ENCODE measurements around the gene TRAPPC3. TPM values are rescaled to one million over a fixed set of nuclear protein-coding genes. Genes with fewer than 3 reads are reported as not detected.
A peak's percentile ranks its signal among the peaks of the same experiment; 100 is the strongest.

TRAPPC3 gene
- total and polyA plus RNA-seq, 4 donors: 37.3 to 83.9 (median 61.3) TPM

- TF ChIP-seq CTCF (IDR thresholded peaks at IDR 0.05; ENCODE audit: control extremely low read depth, extremely low read depth): no peak
- H3K4me3 ChIP-seq: no peak overlapping the region
- no peaks in the 10 kb centered on the region for H3K9me3 ChIP-seq (ENCODE audit: control insufficient read depth in 4 of 4, insufficient read depth in 3 of 4, low read length in 3 of 4)
- no peaks in the 10 kb centered on the region for H3K36me3 ChIP-seq (ENCODE audit: control insufficient read depth in 4 of 4, insufficient read depth in 4 of 4, low read length in 4 of 4)
- no peak for DNase-seq
- ATAC-seq (ENCODE audit: insufficient read depth, low FRiP score): no peak
- peak overlapping the region in 1 of 2 donors; percentile 2 for H3K27ac ChIP-seq (ENCODE audit: low read depth in 1 of 2, low read length in 1 of 2)
- no peaks in the 10 kb centered on the region for H3K27me3 ChIP-seq (ENCODE audit: control insufficient read depth in 3 of 3, insufficient read depth in 3 of 3, low read length in 2 of 3)
- H3K9ac ChIP-seq (ENCODE audit: insufficient read depth in 1 of 2, low read length in 2 of 2): no peak overlapping the region
- 96 to 98% methylated on average over 6 of the region's 6 CpGs for WGBS, 2 donors
- H3K4me1 ChIP-seq (ENCODE audit: control insufficient read depth in 5 of 5, insufficient read depth in 5 of 5, low read length in 5 of 5): peaks cover 7 to 46% (median 19%) of the 10 kb centered on the region in 5 donors
Observed at GRCh38 chr1:36153476-36153875, 4.2 kb upstream of the TRAPPC3 start.

- no peak for TF ChIP-seq CTCF (IDR thresholded peaks at IDR 0.05; ENCODE audit: control extremely low read depth, extremely low read depth)
- WGBS, 2 donors: 56 to 63% methylated on average over 3 of the region's 3 CpGs
- no peaks in the 10 kb centered on the region for H3K27me3 ChIP-seq (ENCODE audit: control insufficient read depth in 3 of 3, insufficient read depth in 3 of 3, low read length in 2 of 3)
- H3K9ac ChIP-seq (ENCODE audit: insufficient read depth in 1 of 2, low read length in 2 of 2): peak overlapping the region in 1 of 2 donors; percentile 28
- ATAC-seq (ENCODE audit: insufficient read depth, low FRiP score) (no peak), DNase-seq (no peak)
- H3K9me3 ChIP-seq (ENCODE audit: control insufficient read depth in 4 of 4, insufficient read depth in 3 of 4, low read length in 3 of 4): no peaks in the 10 kb centered on the region
- peaks cover 7 to 36% (median 18%) of the 10 kb centered on the region in 5 donors for H3K4me1 ChIP-seq (ENCODE audit: control insufficient read depth in 5 of 5, insufficient read depth in 5 of 5, low read length in 5 of 5)
- no peak overlapping the region for H3K4me3 ChIP-seq
- peaks cover 0 to 2% (median 0%) of the 10 kb centered on the region in 4 donors for H3K36me3 ChIP-seq (ENCODE audit: control insufficient read depth in 4 of 4, insufficient read depth in 4 of 4, low read length in 4 of 4)
- H3K27ac ChIP-seq (ENCODE audit: low read depth in 1 of 2, low read length in 1 of 2): peak overlapping the region; percentile 72 to 83
Observed at GRCh38 chr1:36151845-36152203, 2.5 kb upstream of the TRAPPC3 start.

GRCh38 chr1:36151134-36151844 lies 2.0 kb upstream of the TRAPPC3 start:
- ATAC-seq (ENCODE audit: insufficient read depth, low FRiP score): no peak
- Histone ChIP-seq H3K4me3 (no peak overlapping the region), H3K27me3 (ENCODE audit: control insufficient read depth in 3 of 3, insufficient read depth in 3 of 3, low read length in 2 of 3) (no peaks in the 10 kb centered on the region), H3K9me3 (ENCODE audit: control insufficient read depth in 4 of 4, insufficient read depth in 3 of 4, low read length in 3 of 4) (no peaks in the 10 kb centered on the region), H3K27ac (ENCODE audit: low read depth in 1 of 2, low read length in 1 of 2) (peak overlapping the region; percentile 83 to 99), H3K36me3 (ENCODE audit: control insufficient read depth in 4 of 4, insufficient read depth in 4 of 4, low read length in 4 of 4) (peaks cover 0 to 2% (median 0%) of the 10 kb centered on the region in 4 donors), H3K9ac (ENCODE audit: insufficient read depth in 1 of 2, low read length in 2 of 2) (peak overlapping the region in 1 of 2 donors; percentile 40), H3K4me1 (ENCODE audit: control insufficient read depth in 5 of 5, insufficient read depth in 5 of 5, low read length in 5 of 5) (peaks cover 7 to 36% (median 18%) of the 10 kb centered on the region in 5 donors)
- peak in 2 of 3 donors; percentile 46 to 47 for DNase-seq
- 15 to 45% methylated on average over 1 of the region's 1 CpG for WGBS, 2 donors
- no peak for TF ChIP-seq CTCF (IDR thresholded peaks at IDR 0.05; ENCODE audit: control extremely low read depth, extremely low read depth)

Measured in lung (tissue), 12 donors.